Measurements from ENCODE around the gene ADA.

ADA gene

DNA sequence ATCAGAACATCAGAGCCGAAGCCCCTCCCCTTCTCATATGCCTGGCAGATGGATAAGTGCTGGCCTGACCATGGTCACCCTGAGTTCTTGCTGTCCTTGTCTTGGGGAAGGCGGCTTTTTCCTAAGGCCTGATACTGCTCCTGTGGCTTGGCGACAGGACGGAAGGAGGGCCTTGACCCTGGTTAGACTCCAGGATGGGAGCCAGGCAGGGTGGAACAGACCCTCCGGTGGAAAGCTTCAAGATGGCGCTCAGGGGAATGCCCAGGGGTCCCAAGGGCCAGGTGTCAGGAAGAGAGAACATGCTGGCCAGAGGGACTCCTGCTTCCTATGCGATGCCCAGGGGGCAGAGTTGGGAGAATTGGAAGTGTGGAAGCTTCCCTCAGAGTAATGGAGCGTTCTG is 29.6 kb downstream of the ADA start:
- DNase-seq: no peak

DNA sequence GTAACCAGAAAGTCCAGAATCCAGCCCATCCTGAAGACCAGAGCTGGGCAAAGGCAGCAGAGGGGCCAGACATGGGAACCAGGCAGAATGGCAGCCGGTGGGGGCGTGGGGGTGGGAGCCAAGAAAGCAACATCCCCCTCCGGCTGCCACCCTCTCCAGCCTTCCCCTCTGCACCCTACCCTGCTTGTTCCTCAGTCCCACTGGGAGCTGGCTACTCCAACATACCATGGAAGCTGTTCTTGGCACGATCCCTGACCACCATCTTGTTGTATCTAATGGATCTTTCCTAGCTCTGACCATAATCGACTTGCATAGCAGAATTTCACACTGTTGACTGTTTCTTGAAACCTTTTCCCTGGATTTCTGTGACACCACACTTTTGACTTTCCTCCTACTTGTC is 30.2 kb downstream of the ADA start:
- DNase-seq: no peak

DNA sequence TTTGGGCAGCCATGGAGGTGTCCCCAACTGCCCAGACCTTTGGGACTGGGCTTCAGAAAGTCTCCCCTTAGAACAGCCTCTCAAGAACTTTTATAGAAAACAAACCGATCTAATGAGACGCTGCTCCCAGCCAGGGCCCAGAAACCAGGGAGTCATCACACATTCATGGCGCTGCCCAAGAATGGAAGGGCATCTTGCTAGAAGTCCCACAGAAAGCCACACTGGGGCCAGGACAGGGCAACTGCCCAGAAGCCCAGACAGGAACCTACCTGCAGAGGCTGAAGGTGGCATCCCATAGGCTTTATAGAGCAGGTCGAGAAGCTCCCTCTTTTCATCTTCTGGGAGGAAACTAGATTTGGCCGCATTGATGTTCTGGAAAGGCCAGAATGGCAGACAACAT is 31.5 kb downstream of the ADA start:
- no peak for DNase-seq

DNA sequence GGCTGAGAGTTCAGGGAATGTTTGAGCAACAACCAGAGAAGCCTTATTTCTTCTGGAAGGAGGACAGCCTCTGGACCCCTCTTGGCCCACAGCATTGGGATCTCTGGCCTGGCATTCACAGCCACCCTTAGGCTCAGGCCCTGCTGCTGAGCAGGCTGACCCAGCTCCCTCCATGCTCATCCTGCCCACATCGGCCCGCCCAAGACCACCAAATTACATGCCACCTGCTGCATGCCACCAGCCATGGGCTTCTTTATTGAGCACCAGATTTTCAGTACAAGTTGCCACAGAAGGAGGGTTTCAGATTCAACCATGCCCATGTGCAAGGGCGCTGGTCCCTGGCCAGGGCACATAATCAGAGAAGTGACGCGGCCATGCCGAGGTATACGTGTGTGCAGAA is 32.2 kb downstream of the ADA start:
- no peak for DNase-seq

DNA sequence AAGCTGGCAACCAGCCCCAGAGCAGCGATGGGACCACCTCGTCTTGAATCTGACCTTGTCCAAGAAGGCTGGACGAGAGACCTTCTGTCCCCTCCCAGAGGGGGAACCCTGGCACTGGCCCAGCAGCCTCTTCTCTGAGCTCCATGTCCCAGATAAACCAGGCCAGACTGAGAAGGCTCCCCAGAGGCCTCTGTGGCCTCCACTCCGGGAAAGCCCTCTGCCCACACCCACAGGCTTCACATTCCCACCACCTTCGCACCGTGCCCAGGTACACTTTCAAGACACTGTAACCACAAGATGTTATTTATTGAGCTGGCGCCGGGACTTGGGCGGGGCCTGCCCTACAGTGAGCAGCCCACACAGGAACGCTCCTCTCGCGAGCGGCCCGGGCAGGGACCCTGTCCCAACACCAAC is 33.2 kb downstream of the ADA start:
- peak in 1 of 2 donors; percentile 39 for DNase-seq

DNA sequence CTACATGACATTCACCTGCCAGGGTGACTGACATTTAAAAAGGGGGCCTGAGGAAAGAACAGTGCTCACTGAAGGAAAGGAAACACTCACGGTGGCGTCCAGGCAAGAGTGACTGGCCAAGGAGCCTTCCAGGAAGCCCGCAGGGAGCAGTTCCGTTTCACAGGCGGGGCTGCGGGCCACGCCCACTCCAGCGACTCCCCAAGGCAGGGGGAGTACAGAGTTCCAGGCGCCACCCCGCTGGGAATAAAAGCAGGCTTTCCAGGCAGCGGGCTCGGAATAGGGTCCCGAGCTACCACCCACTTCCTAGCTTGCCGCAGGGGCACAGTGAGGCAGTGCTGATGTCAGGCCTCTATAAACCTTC is 34.9 kb downstream of the ADA start:
- no peak for DNase-seq

DNA sequence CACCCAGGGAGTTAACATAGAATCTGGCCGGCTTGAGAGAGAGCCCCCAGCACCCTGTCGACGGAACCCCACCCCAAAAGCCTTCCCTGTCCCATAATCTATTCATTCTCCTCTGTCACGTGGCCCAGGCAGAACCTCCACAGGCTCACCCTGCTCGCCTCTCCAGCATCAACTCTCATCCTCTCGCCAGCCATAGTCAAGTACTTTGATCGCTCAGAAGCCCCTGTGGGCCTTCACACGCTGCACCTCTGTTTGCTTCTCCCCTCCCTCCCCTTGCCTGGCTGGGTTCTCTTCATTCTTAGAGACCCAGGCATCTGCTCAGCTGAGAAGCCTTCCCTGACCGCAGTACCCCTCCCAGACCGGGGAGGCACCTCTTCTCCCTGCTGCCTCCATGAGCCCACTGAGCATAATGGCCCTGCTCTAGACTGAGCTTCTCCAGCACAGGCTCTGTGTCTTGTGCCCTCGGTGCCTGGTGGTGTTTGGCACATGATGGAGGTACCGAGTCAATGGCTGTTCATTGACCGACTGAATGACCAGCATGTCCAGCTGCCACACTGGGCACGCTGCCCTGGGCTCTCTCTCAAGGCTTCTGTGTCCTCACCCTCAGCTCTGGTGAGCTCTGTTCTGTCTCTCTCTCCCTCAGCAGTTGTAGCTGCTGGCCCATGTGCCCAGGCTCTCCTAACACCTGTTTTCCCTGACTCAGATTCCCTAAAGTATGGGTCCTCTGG is 35.5 kb downstream of the ADA start:
- DNase-seq: no peak

DNA sequence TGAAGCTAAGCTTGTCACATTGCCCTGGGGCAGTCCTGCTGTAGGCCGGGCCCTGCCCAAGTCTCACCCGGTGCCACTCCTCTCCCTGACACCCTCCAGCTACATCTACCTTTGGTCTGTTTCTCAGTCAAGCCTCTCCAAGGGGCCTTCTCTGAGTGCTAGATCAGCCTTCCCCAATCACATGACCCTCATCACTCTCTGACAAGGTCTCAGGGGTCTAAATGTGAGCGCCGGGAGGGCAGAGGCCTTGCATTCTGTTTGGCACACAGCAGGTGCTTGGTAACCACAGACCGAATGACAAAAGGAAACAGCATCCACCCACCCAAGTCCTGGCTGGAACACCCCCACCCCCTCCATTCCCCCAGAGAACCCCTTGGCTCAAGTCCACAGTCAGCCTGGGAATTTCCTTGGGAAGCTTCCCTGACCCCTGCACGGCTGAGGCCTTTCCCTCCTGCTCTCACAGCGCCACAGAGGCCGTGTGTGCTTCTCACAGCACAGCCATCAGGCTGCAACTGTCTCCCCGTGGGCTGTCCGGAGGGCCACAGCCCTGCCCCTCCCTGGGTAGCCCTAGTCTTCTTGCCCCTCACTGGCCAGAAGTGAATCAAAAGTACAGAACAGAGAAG is 36.2 kb downstream of the ADA start:
- DNase-seq: no peak

DNA sequence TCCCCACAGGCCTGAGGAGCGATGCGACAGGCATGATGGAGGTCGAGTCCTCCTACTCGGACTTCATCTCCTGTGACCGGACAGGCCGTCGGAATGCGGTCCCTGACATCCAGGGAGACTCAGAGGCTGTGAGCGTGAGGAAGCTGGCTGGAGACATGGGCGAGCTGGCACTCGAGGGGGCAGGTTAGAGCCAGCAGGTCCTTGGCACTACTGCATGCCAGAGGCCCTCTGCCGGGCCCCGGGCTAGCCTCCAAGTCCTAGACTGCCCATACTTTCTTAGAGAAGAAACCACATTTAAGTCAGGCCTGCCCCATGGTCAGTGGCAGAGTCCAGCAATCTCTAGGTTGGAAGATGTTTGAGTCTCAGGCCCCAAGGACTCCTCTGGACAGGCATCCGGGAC is 37.0 kb downstream of the ADA start:
- DNase-seq: no peak

DNA sequence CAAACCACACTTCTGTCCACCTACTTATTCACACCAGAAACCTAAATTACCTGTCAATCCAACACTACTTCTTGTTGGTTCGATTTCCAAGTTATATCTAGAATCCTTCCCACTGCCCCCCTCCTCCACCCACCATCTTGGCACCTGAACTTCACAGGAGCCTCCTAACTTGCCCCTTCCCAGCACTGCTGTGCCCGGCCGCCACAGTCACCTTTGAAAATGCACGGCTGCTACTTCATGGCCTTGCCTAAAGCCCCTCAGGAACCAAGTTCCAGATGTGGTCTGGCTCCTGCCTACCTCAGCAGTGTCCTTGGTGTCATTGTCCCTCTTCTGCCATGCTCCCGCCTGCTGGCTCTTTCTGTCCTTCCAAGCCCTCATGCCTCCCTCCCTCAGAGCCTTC is 37.9 kb downstream of the ADA start:
- DNase-seq: no peak

DNA sequence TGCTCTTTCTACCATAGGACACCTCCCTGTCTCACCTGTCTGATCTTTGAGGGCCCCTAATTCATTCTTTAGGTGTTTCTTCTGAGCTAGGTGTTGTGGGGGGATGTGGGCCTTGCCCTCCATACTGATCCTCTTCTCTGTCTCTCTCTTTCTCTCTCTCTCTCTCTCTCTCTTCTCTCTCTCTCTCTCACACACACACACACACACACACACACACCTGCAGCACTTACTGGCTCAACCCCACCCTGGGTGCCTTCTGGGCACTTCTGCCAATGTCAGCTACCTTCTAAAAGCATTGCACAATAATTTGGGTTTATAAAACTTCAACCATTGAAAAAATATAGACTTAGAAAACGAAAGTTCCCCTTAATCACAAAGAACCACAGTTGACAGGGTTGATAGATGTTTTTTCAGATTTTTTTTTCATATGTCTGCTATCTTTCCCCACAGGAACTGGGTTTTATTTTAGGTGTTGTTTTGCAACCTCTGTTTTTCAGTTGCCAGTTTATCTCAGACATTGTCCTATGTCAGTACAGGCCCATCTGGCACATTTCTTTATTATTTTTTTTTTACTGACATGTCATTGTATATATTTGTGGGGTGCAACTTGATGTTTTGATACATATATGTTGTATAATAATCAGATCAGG is 41.1 kb downstream of the ADA start:
- peak; percentile 33 to 53 for DNase-seq

DNA sequence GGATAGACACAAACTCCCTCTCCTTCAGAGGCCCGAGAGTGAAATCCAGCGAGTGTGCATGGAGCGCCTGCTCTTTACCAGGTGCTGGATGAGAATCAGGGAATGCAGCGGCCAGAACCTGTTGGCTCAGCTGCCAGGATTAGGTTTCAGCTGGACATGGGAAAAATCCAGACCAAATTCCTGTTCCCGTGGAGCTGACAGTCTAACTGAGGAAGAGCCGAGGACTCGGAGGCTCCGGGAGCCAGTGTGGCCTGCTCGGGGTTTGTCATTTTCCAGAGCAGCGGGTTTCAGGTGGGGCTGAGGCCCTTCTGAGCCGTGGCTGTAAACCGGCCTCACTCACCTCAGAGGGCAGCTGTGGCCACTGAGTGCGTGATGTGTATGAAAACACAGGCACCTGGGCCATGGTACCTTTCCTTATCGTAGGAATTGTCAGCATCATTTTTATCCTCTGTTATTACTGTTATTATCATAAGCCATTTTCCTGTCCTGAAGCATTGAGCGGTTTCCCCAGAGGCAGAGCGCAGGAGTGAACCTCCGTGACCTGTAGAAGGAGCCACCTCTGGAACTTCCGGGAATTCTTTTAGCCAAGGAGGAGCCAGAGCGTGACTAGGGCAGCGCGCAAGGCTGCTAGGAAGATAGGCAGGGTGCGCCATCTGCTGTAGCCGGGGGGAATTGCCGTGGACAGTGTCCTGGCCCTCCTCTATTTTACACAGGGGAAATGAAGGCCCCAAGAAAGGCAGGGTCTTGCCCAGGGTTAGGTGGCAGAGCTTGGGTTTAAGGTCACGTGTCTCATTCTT is 41.8 kb downstream of the ADA start:
- peak; percentile 80 to 85 for DNase-seq

DNA sequence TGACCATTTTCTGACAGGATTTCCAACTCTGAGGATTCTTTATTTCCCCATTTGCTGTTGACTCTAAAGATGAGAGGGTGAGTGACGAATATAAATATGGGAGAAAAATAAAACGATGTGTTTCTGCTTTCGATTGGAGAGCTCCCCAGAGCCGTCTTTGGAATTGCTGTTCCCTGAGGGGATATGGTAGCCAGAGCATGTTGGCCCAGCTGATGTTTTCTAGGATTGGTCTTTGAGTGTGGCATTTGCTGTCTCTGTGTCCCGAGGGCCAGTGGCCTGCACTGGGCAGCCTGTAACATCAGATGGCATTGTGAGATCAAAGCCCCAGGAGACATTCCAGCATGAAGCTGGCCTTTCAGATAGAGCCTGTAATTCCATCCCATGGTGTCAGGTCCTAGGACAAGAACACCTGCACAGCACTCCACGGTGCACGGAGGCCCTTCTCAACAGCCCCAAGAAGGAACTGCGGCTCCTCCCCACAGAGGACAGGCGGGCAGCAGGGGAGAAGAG is 42.4 kb downstream of the ADA start:
- no peak for DNase-seq

DNA sequence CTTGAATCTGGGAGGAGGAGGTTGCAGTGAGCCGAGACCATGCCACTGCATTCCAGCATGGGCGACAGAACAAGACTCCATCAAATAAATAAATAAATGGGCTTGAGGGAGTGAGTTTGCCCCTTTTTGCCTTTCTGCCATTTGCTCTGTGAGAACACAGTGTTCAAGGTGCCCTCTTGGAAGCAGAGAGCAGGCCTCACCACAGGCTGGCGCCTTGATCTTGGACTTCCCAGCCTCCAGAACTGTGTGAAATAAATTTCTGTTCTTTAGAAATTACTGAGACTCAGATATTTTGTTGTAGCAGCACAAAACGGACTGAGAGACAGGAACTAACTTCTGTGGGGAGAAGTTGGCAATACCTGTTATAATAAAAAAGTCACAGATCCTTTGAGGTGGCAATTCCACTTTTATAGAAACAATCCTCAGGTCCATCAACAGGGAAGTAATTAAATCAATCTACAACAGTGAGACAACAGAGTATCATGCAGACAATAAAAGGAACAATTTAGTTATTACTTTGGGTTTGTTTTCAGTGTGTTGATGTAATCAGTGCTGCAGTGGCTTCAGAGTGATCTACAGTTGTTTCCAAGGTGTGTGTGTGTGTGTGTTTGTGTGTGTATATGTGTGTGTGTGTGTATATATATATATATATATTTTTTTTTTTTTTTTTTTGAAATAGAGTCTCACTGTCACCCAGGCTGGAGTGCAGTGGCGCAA is 44.6 kb downstream of the ADA start:
- DNase-seq: no peak

DNA sequence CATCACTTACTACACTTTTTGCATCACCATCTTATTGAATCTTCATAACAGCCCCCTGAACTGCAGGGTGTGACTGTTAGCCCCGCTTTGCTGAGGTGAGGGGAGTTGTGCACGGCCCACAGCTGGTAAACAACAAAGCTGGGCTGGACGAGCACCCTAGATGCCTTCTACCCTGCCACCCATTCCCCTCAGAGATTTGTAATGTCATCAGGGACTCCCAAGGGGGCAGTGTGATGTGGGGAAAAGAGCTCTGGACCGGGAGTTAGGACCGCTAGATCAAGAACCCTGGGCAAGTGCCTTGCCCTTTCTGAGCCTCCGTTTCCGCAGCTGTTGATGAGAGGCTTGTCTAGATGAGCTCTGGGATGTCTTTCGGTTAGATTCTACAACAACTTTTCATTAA is 48.2 kb downstream of the ADA start:
- no peak for DNase-seq

DNA sequence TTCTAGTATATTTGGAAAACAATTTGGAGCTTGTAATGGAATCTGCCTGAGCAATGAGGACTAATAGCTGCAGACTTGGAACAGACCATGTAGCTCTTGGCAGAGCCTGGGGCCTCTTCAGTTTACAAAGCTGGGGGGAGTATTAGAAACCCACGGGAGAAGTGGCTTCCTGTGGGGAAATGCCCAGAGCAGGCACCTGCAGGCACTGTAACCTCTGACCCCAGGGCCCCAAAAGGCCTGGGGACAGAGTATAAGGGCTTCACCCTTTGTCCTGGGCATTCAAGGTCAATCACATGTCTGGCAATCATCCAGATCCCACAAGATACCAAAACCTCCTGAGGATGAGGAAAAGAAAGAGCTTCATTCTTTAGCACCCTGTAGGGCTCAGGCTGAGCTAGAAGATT is 49.7 kb downstream of the ADA start:
- no peak for DNase-seq

DNA sequence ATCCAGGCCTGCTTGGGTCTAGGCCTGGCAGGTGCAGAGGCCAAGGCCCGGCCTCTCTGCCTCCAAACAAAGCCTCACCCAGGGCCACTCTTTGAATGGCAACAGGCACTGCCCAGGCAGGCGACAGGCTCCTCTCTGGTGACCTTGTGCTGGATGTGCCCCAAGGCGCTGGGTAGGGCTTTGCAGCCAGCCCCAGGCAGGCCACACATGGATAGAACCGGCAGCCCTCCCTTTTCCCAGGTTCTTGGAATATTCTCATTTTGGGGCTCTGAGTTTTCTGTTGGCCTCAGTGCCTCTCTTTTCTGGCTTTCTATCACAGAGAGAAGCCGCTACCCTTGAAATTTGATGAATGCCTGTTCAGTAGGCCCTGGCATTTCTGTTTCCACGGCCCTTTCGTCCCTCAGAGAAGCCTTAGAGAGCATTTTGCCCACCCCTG is 50.2 kb downstream of the ADA start:
- DNase-seq: no peak

DNA sequence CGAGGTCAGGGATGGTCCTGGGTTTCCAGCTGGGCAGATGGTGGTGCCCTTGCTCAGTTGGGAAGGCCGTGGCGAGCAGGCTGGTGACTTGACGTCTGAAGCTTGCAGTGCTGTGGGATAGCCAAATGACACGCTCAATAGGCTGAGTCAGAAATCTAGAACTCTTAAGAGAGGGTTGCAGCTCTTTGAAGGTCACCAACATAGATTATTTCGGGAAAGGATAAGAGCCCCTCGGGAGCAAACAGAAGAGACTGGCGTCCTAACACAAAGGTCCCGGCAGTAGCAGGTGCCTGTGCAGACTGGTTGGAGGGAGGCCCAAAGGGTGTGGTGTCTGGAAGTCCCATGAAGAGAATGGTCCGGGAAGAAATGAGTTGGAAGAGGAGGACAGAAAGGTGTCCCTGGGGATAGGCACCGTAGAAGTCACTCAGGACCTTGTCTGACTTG is 50.7 kb downstream of the ADA start:
- no peak for DNase-seq

DNA sequence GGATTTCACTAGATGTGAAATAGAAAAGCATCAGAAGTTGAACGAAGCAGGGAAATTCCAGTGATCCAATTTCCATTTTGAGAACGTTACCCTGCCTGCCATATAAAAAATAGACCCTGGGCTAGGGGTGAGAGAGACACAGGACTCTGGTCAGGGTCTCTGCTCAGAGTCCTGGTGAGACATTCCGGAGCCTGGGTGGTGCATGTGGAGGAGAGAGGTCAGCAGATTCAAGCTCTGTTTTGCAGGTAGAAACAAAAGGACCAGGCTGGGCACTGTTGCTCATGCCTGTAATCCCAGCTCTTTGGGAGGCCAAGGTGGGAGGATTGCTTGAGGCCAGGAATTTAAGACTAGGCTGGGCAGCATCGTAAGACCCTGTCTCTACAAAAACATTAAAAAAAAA is 51.2 kb downstream of the ADA start:
- DNase-seq: no peak

DNA sequence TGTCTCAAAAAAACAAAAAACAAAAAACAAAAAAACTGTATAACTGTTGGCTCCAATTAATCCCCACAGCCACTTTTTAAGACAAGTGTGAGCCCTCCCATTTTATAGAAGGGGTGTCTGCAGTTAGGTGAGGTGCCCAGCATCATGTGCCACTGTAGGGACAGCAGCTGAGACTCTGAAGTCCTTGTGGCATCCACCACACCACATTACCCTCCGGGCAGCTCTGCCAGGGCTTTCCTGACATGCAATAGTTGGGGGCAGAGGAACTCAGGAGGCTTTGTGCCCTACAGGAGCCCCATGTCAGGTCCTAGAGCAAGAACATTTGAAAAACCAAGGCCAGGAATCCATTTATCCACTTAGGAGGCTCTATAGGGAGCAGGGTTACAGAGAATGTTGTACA is 51.8 kb downstream of the ADA start:
- no peak for DNase-seq

DNA sequence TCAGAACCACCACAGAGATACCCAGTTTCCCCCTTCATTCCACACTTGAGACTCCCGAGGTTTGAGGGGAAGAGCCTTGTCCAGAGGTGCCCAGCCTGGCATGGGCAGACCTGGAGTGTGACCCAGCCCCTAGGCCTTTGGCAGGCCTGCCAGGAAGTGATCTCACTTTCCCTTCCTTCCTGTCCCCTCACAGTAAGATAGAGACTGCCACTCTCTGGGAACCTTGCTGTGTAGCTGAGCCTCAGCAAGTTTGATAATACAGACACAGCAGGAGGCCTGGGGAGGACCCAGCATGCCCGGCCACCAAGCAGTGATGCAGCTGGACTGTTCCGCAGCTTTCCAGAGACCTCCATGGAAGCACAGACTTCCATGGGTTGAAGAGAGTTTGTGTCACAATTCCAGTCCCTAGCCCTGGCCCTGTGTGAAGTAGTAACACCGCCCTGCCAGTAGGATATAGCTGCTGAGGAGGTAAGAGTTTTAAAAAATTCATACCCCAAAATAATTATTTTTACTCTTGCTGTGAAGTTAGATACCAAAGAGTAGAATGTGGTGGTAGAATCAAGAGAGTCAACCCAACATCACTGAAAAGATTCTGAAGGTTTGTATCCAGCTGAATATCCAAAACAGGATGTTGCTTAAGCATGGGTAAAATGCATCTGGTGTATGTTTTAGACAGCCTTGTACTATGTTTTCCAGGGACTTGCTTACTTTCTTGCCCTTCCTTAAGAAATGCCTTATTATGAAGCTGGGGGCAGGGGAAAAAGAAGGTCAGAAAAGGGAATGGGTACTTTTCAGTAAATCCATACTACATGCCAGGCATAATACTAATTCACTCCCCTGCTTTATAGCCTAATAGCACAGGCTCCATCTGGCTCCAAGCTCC is 52.8 kb downstream of the ADA start:
- no peak for DNase-seq

DNA sequence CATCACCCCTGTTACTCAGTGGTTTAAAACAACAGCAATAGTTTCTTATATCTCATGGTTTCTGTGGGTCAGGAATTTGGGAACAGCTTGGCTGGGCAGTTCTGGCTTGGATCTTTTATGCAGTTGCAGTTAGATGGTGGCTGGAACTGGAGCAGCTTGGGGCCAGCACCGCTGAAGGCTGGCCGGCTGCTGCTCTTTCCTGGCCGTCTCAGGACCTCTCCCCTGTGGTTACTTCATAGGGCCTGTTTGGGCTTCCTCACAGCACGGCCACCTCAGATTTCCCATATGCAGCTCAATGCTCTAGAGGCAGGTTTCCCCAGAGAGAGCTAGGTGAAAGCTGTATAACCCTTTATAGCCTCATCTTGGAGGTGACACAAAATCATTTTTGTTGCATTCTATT is 53.6 kb downstream of the ADA start:
- DNase-seq: no peak

Data from CD4-positive, alpha-beta T cell treated with Interferon alpha-2 for 1 hour (primary cell).